Measurements from ENCODE around the gene SLC19A1.

Gene SLC19A1

GRCh38 chr21:45588871-45589491 is 46.7 kb upstream of the SLC19A1 start:
- intact Hi-C loops (cut with DNase I; ENCODE audit: low total_unique reads), result no loop called here
- no peak for DNase-seq
- H3K27me3 ChIP-seq, result peaks cover 0 to 69% of the 10 kb centered on the region in 2 donors

GRCh38 chr21:45588086-45588825 is 46.0 kb upstream of the SLC19A1 start:
- intact Hi-C loops (cut with DNase I; ENCODE audit: low total_unique reads), result no loop called here
- Histone ChIP-seq H3K27ac (no peak overlapping the region), H3K4me3 (no peak overlapping the region), H3K4me1 (peaks cover 0 to 11% (median 8%) of the 10 kb centered on the region in 4 donors), H3K9me3 (peaks cover 6 to 24% (median 17%) of the 10 kb centered on the region in 3 donors), H3K27me3 (peaks cover 0 to 74% of the 10 kb centered on the region in 2 donors), H3K36me3 (no peaks in the 10 kb centered on the region)
- TF ChIP-seq, protein P1, sequence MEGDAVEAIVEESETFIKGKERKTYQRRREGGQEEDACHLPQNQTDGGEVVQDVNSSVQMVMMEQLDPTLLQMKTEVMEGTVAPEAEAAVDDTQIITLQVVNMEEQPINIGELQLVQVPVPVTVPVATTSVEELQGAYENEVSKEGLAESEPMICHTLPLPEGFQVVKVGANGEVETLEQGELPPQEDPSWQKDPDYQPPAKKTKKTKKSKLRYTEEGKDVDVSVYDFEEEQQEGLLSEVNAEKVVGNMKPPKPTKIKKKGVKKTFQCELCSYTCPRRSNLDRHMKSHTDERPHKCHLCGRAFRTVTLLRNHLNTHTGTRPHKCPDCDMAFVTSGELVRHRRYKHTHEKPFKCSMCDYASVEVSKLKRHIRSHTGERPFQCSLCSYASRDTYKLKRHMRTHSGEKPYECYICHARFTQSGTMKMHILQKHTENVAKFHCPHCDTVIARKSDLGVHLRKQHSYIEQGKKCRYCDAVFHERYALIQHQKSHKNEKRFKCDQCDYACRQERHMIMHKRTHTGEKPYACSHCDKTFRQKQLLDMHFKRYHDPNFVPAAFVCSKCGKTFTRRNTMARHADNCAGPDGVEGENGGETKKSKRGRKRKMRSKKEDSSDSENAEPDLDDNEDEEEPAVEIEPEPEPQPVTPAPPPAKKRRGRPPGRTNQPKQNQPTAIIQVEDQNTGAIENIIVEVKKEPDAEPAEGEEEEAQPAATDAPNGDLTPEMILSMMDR (IDR thresholded peaks at IDR 0.05), result no peak
- DNase-seq, result peak in 1 of 2 donors; percentile 25

More at GRCh38 chr21:45588871-45589491, 46.7 kb upstream of the SLC19A1 start:
- no peaks in the 10 kb centered on the region for H3K36me3 ChIP-seq
- peaks cover 0 to 11% (median 8%) of the 10 kb centered on the region in 4 donors for H3K4me1 ChIP-seq
- peaks cover 6 to 24% (median 17%) of the 10 kb centered on the region in 3 donors for H3K9me3 ChIP-seq
- H3K4me3 ChIP-seq, result no peak overlapping the region
- H3K27ac ChIP-seq, result no peak overlapping the region
- TF ChIP-seq, protein P1 (IDR thresholded peaks at IDR 0.05), result no peak

DNA sequence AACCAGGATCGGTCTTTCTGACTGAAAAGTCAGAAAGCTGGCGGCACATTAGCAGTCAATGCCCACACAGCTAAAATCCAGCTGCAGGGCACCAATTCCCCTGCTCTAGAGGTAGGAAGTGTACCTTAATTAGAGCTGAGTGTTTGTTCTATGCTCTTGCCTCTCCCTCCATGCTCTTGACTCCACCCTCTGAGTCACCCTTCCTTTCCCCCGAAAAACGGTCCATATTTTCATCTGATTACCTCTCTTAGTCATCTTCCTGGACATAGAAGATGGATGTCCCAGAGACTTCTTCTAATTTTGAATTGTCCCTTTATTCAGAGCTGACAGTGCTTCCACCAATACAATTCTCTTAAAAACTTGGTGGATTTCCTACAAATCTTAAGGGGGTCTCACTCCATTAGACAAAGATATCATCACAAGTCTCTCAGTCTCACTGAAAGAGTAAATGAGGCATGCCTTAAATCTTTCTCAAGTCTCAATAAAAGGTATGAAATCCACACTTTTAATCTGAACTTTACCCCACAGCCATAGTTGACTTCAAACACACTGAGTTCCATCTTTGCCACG is 44.1 kb upstream of the SLC19A1 start:
- H3K4me1 ChIP-seq, result peaks cover 0 to 11% (median 8%) of the 10 kb centered on the region in 4 donors
- TF ChIP-seq, protein P1 (IDR thresholded peaks at IDR 0.05), result no peak
- no peak overlapping the region for H3K27ac ChIP-seq
- DNase-seq, result no peak
- intact Hi-C loops (cut with DNase I; ENCODE audit: low total_unique reads), result no loop called here
- H3K4me3 ChIP-seq, result no peak overlapping the region
- peaks cover 0 to 67% of the 10 kb centered on the region in 2 donors for H3K27me3 ChIP-seq
- peaks cover 6 to 24% (median 17%) of the 10 kb centered on the region in 3 donors for H3K9me3 ChIP-seq
- no peaks in the 10 kb centered on the region for H3K36me3 ChIP-seq

DNA sequence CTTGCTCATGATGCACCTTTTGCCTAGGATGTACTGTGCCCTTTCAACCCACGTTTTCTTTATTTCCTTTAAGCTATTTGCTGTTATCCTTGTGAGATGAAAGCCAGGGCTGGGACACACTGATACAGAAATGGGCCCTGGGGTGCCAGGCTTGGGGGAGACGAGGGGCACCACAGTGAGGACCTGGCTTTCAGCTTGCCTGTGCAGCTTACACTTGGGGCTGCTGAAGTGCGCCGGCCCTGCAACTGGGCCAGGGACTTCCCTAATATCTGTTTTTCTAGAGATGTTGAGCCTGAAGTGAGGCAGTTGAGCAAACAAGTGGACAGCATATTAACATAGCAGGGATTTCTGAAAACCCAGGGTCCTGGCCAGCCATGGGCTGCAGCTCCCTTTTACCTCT is 42.5 kb upstream of the SLC19A1 start:
- H3K4me3 ChIP-seq, result no peak overlapping the region
- peaks cover 0 to 67% of the 10 kb centered on the region in 2 donors for H3K27me3 ChIP-seq
- H3K36me3 ChIP-seq, result no peaks in the 10 kb centered on the region
- DNase-seq, result peak in 1 of 2 donors; percentile 17
- TF ChIP-seq, protein P1 (IDR thresholded peaks at IDR 0.05), result no peak
- no peak overlapping the region for H3K27ac ChIP-seq
- H3K9me3 ChIP-seq, result peaks cover 6 to 24% (median 17%) of the 10 kb centered on the region in 3 donors
- no peaks in the 10 kb centered on the region for H3K4me1 ChIP-seq
- intact Hi-C loops (cut with DNase I; ENCODE audit: low total_unique reads), result no loop called here

GRCh38 chr21:45583831-45584509 is 41.7 kb upstream of the SLC19A1 start:
- H3K9me3 ChIP-seq, result peaks cover 6 to 24% (median 17%) of the 10 kb centered on the region in 3 donors
- no peak for DNase-seq
- H3K27ac ChIP-seq, result no peak overlapping the region

More at GRCh38 chr21:45583831-45584509, 41.7 kb upstream of the SLC19A1 start:
- H3K4me3 ChIP-seq, result no peak overlapping the region
- intact Hi-C loops (cut with DNase I; ENCODE audit: low total_unique reads), result no loop called here
- peaks cover 0 to 68% of the 10 kb centered on the region in 2 donors for H3K27me3 ChIP-seq
- TF ChIP-seq, protein P1 (IDR thresholded peaks at IDR 0.05), result no peak
- no peaks in the 10 kb centered on the region for H3K4me1 ChIP-seq
- no peaks in the 10 kb centered on the region for H3K36me3 ChIP-seq

Measured in tibial artery (tissue), 4 donors.